GM18951 (cell line): Measurements from ENCODE around the gene KDM7A.

Experiments used
- POLR2A ChIP-seq: IDR thresholded peaks from 4 replicates; pipeline ENCODE4 v1.6.1; 2011; ENCODE audit warnings: mild to moderate bottlenecking; ENCODE audit not compliant: insufficient read length, insufficient read depth; ENCODE audit errors: extremely low read depth
- in situ Hi-C: fragments of 300-500 bp; cut with MboI; formaldehyde crosslinking; loops from one replicate; pipeline ENCODE4 v1.12.0; 2022; ENCODE audit warnings: low sequenced_read_pairs, mixed read lengths, inconsistent platforms; ENCODE audit not compliant: unreplicated experiment

KDM7A gene

GRCh38 chr7:140176811-140177702 lies at the start of gene KDM7A:
KDM7A (minus strand) TSS chr7:140176983; CDS start chr7:140176937, 46 bp downstream.
- in situ Hi-C loops = no loop called here
- TF ChIP-seq POLR2A = no peak

DNA sequence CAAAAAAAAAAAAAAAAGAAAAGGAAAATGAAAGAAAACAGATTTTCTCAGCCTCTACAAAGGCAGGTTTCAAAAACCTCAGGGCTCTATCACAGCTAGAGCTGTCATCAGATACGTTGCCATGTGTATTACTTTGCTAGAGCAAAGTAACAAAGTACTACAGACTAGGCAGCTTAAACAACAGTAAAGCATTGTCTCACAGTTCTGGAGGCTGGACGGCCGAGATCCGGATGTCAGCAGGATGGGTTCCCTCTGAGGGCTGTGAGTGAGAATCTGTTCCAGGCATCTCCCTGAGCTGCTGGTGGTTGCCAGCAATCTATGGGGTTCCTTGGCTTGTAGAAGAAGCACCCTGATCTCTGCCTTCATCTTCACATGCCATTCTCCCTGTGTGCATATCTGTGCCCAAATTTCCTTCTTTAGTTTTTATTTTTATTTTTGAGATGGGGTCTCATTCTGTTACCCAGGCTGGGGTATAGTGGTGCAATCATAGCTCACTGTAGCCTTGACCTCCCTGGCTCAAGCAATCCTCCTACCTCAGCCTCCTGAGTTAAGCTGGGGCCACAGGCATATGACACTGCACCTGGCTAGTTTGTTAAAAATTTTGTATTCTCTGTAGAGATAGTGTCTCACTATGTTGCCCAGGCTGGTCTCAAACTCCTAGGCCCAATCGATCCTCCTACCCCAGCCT lies 48.9 kb upstream of the KDM7A start:
- in situ Hi-C loops = no loop called here
- no peak for TF ChIP-seq POLR2A

- TF ChIP-seq POLR2A = no peak
- in situ Hi-C loops = no loop called here
These were observed 46.9 kb upstream of the KDM7A start for GRCh38 chr7:140223515-140224221.

GRCh38 chr7:140222814-140223213 lies 46.0 kb upstream of the KDM7A start:
- TF ChIP-seq POLR2A = no peak
- in situ Hi-C loops = no loop called here

DNA sequence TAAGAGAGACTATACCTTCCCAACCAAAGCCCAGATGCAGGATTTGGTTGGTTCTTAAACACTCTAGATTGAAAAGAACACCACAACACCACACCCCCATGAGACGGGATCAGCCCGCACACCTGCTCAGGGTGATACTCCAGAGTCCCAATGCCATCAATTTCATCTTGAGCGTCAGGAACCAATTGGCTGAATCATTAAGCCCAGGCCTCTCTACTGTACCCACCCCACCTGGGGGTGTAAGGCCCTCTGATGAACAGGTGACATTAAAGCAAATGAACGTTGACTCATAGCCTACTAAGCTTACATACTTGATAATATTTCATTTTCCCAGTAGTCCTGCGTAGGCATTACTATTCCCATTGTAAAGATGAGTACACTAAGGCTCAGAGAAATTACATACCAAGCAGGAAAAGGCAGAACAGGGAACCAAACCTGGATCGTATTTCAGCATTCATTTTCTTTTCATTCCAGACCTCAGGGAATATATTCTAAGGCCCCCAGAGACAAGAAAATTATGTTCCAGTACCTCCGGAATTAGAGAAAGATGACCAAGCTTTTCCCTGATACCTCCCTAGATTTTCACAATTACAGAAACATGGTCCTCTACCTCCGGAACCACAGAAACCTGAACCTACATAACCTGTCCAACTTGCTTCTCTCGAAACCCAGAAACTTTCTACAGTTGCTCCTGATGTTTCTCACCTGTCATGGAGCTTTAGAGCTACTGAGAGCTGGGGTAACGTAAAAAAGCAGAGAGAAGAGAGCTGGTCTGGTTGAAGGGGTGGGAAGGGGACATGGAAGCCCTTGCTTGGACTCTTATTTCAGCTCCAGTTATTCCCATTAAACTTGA lies 43.1 kb upstream of the KDM7A start:
- in situ Hi-C loops = no loop called here
- no peak for TF ChIP-seq POLR2A

- no peak for TF ChIP-seq POLR2A
- in situ Hi-C loops = no loop called here
These were observed 41.9 kb upstream of the KDM7A start for GRCh38 chr7:140218656-140219055.

- TF ChIP-seq POLR2A = no peak
- in situ Hi-C loops = no loop called here
These were observed 41.1 kb upstream of the KDM7A start for GRCh38 chr7:140217750-140218501.

- no peak for TF ChIP-seq POLR2A
These were observed 38.5 kb upstream of the KDM7A start for GRCh38 chr7:140215281-140215680.

GRCh38 chr7:140214075-140214684 lies 37.4 kb upstream of the KDM7A start:
- in situ Hi-C loops = no loop called here
- no peak for TF ChIP-seq POLR2A

More at GRCh38 chr7:140215281-140215680, 38.5 kb upstream of the KDM7A start:
- in situ Hi-C loops = no loop called here

DNA sequence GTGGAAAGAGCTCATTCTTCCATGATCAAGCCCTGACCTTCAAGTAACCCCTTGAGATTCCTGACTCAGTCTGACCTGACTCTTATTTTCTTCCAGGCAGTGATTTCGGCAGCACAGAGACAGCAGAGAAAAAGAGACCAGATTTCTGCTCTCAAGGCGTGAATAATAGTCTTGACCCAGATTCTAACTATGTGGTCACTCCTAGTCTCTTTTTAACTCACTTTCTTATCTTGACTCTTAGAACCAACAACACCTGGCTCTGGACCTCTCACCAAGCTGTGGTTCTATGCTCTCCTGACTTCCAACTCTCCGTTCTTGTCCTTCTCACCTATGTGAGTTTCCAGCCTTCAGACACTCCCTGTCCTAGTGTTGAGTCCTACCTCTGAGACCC lies 36.9 kb upstream of the KDM7A start:
- no peak for TF ChIP-seq POLR2A
- in situ Hi-C loops = no loop called here

DNA sequence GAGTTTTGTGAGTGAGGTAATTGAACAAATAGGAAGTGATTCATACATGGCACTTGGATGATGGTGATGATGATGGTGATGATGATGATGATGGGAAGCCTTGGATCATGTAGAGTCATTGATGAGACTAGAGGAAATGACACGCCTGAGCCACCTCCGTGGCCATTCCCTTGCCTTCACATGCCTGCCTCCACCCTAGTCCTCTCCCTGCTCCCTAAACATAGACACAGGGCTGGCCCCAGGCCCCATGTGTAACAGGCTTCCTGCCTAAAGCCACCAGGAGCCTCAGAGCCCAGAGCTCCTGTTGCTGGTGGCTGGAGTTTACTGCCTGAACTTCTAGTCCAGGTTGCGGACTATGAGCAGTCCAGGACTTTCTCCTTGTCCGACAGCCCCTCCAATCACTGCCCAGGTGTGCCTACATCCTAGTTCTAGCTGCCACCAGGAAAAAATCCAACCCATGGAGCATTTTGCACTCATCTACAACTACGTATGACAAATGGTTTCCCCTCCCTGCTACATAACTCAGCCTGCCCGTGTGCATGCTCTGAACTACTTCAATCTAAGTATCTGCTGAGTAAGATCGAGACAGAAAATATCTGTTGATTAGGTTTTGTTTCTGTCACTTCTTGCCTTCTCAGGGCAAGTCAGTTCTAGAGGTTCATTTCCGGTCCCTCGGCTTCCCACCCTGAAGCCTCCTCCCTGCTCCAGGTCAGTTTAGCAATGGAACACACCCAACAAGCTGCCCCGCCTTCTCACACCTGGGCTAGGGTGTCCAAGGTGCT lies 35.5 kb upstream of the KDM7A start:
- in situ Hi-C loops = no loop called here
- TF ChIP-seq POLR2A = no peak
